HS-5 (cell line): ENCODE results near the gene CACNA1H.
"Not testable (repeated sequence)": the region's sequence is repeated elsewhere in the genome, so short reads cannot be mapped to it uniquely, and the experiment has no call there.

Experiments used
- DNase-seq: peaks from one replicate; pipeline ENCODE4 v3.0.0-alpha.2; 2012; ENCODE audit warnings: low read depth

CACNA1H gene

GRCh38 chr16:1228227-1228626 is 75.3 kb downstream of the CACNA1H start:
- not testable (repeated sequence) for DNase-seq

- not testable (repeated sequence) for DNase-seq
Measured at GRCh38 chr16:1229476-1229875, 76.6 kb downstream of the CACNA1H start.

GRCh38 chr16:1230084-1230470 is 77.2 kb downstream of the CACNA1H start, which contains the start of gene TPSB2:
Gene TPSB2 (minus strand): TSS chr16:1230184. CDS start chr16:1229951, 233 bp downstream.
- not testable (repeated sequence) for DNase-seq

- DNase-seq, result not testable (repeated sequence)
Measured at GRCh38 chr16:1230471-1231212, 77.7 kb downstream of the CACNA1H start.

- DNase-seq, result not testable (repeated sequence)
Measured at GRCh38 chr16:1231301-1231700, 78.4 kb downstream of the CACNA1H start.

- DNase-seq, result not testable (repeated sequence)
Measured at GRCh38 chr16:1232049-1232748, 79.3 kb downstream of the CACNA1H start.

GRCh38 chr16:1236659-1237058 is 83.8 kb downstream of the CACNA1H start:
- not testable (repeated sequence) for DNase-seq

- DNase-seq, result no peak
Measured at GRCh38 chr16:1237990-1238389, 85.1 kb downstream of the CACNA1H start.

GRCh38 chr16:1238909-1239308 is 86.0 kb downstream of the CACNA1H start:
- DNase-seq, result not testable (repeated sequence)

GRCh38 chr16:1239575-1239974 is 86.7 kb downstream of the CACNA1H start:
- DNase-seq, result not testable (repeated sequence)

GRCh38 chr16:1240436-1240835 is 87.5 kb downstream of the CACNA1H start, which contains the start of gene TPSAB1:
Gene TPSAB1 (plus strand): TSS chr16:1240705. CDS start chr16:1240939, 234 bp downstream.
- not testable (repeated sequence) for DNase-seq

GRCh38 chr16:1241081-1241480 is 88.2 kb downstream of the CACNA1H start:
- not testable (repeated sequence) for DNase-seq

- DNase-seq, result not testable (repeated sequence)
Measured at GRCh38 chr16:1243363-1243762, 90.5 kb downstream of the CACNA1H start.

- not testable (repeated sequence) for DNase-seq
Measured at GRCh38 chr16:1243907-1244850, 91.3 kb downstream of the CACNA1H start.

- no peak for DNase-seq
Measured at GRCh38 chr16:1244881-1245280, 92.0 kb downstream of the CACNA1H start.

GRCh38 chr16:1245452-1246020 is 92.6 kb downstream of the CACNA1H start:
- no peak for DNase-seq

GRCh38 chr16:1247903-1248537 is 95.1 kb downstream of the CACNA1H start:
- not testable (repeated sequence) for DNase-seq

GRCh38 chr16:1249031-1249755 is 96.3 kb downstream of the CACNA1H start:
- DNase-seq, result not testable (repeated sequence)

- DNase-seq, result not testable (repeated sequence)
Measured at GRCh38 chr16:1253701-1254364, 100.9 kb downstream of the CACNA1H start.

- not testable (repeated sequence) for DNase-seq
Measured at GRCh38 chr16:1254821-1255220, 101.9 kb downstream of the CACNA1H start.
